Right cardiac atrium (tissue), 5 donors: Measurements from ENCODE around the gene SLC36A3. TPM values are rescaled to one million over a fixed set of nuclear protein-coding genes. Genes with fewer than 3 reads are reported as not detected.
"Not testable (repeated sequence)": the region's sequence is repeated elsewhere in the genome, so short reads cannot be mapped to it uniquely, and the experiment has no call there.

Source experiments
- ATAC-seq, 2 donors: fragments of 200-7000 bp; cut with Tn5 transposase; one replicate each; pipeline versions ENCODE4 v1.8.0 to v1.9.1; 2020; ENCODE audit warnings: moderate library complexity in 2 of 2, mild to moderate bottlenecking in 1 of 2
- DNase-seq, 3 donors: peaks; one replicate each; pipeline ENCODE4 v3.0.0-alpha.2; 2020
- H3K27ac ChIP-seq: one replicate; pipeline ENCODE4 v1.5.1; 2013; ENCODE audit warnings: mild to moderate bottlenecking, low read length, control low read depth, moderate library complexity
- H3K27me3 ChIP-seq: one replicate; pipeline ENCODE4 v1.6.1; 2013; ENCODE audit not compliant: control insufficient read depth, insufficient read depth
- H3K4me1 ChIP-seq: one replicate; pipeline ENCODE4 v1.6.1; 2013; ENCODE audit warnings: low read length; ENCODE audit not compliant: control insufficient read depth, insufficient read depth
- H3K4me3 ChIP-seq: one replicate; pipeline ENCODE4 v1.5.1; 2013; ENCODE audit warnings: low read length, control low read depth
- H3K9me3 ChIP-seq: one replicate; pipeline ENCODE4 v1.6.1; 2013; ENCODE audit warnings: low read length; ENCODE audit not compliant: control insufficient read depth
- WGBS: extraction: QIAGEN DNeasy Blood & Tissue Kit; methylation state at CpG from one replicate; pipeline ENCODE4 v1.1.7; 2013; 5-methylcytosine and 5-hydroxymethylcytosine counted together
- intact Hi-C, 4 donors: fragments of 100-400 bp; cut with DNase I; formaldehyde crosslinking; loops; one replicate each; pipeline versions ENCODE4 v1.11.0 to v1.14.0; 2022 to 2023
- polyA plus RNA-seq: library from polyadenylated mRNA; stranded (reverse); fragments of 200-250 nt; gene quantifications from one replicate; pipeline ENCODE4 v1.2.3, GENCODE V29; 2013
- total RNA-seq, 4 donors: library from RNA; stranded (reverse); fragmentation: NEBNext Ultra II Directional; extraction: Animal tissue kit (Norgen Biotek cat#: 25700); gene quantifications; one replicate each; pipeline ENCODE4 v1.2.1, GENCODE V29; 2021
- donor health status: healthy with polysubstance abuse.
- donor health status: DM: no; HTN: yes; CAD: no.
- donor health status: DM: no; HTN: no; CAD: no.
- donor health status: DM: no; HTN: yes; CAD: no; lungs with severe emphysema.
- donor health status: DM: yes; HTN: yes; CAD: no.

SLC36A3 gene
- total and polyA plus RNA-seq, 5 donors = not detected

DNA sequence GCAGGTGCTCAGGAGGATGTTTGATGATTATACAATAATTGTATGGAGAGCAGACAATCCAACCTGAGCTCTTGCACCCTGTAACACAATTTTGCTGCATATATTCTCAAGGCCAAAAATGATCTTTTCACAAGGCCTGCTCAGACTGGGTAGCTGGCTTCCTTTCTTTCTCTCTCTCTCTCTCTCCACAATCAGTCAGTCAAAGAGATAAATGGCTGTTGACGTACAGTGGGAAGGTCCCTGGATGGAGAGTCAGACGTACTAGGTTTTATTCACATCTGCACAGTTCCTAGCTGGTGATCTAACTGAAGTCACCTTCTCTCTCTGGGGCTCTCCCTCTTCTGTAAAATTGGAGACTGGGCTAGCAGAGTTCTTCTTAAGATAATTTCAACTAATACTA, 24.0 kb upstream of the SLC36A3 start:
- DNase-seq = no peak
- Histone ChIP-seq H3K27me3 (no peaks in the 10 kb centered on the region), H3K9me3 (no peaks in the 10 kb centered on the region), H3K4me3 (no peak overlapping the region), H3K4me1 (no peaks in the 10 kb centered on the region), H3K27ac (no peak overlapping the region)
- intact Hi-C loops = no loop called here
- WGBS = 63% methylated on average over 2 of the region's 2 CpGs
- ATAC-seq = no peak

DNA sequence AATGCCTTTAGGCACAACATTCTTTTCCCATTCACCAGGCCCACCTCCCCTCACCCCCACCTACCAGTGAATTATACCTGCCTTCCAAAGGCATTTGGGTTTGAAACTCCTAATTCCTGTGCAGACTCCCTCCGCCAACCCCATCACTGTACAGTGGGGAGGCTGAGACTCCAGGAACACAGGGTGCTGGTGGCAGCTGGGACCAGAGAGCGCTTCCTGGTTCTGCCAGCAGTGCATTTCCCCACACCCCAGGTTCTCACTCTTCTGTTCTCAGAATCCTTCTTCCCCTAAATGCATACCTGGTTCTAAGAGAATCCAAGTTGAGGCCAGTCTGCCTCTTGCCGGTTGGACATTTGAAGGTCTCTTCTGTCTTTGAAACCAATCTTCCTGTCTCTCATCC, 22.7 kb upstream of the SLC36A3 start:
- intact Hi-C loops = no loop called here
- 96% methylated on average over 3 of the region's 3 CpGs for WGBS
- no peak for DNase-seq
- Histone ChIP-seq H3K9me3 (no peaks in the 10 kb centered on the region), H3K27ac (no peak overlapping the region), H3K4me3 (no peak overlapping the region), H3K4me1 (no peaks in the 10 kb centered on the region), H3K27me3 (no peaks in the 10 kb centered on the region)
- ATAC-seq = no peak

DNA sequence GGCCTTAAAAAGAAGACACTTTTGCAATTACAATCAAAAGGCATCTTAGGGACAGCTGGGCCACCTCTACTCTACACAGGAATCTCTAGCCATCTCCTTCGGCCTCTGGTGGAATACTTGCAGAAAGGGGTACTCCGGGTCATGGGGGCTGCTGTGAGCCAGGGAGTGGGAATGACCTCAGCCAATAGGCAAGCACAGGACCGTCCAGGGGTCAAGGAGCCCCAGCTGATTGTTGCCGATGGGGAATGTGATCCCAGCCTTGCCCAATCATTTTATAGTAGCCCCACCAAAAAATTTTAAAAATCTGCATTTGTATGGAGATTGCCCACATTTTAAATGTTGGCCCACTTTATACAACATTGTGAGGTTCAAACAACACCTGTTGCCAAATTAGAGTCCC, 16.9 kb upstream of the SLC36A3 start:
- intact Hi-C loops = no loop called here
- ATAC-seq (no peak), DNase-seq (no peak)
- no peaks in the 10 kb centered on the region for H3K27me3 ChIP-seq
- H3K9me3 ChIP-seq = no peaks in the 10 kb centered on the region
- no peak overlapping the region for H3K27ac ChIP-seq
- H3K4me1 ChIP-seq = no peaks in the 10 kb centered on the region
- no peak overlapping the region for H3K4me3 ChIP-seq
- WGBS = 88% methylated on average over 4 of the region's 4 CpGs

DNA sequence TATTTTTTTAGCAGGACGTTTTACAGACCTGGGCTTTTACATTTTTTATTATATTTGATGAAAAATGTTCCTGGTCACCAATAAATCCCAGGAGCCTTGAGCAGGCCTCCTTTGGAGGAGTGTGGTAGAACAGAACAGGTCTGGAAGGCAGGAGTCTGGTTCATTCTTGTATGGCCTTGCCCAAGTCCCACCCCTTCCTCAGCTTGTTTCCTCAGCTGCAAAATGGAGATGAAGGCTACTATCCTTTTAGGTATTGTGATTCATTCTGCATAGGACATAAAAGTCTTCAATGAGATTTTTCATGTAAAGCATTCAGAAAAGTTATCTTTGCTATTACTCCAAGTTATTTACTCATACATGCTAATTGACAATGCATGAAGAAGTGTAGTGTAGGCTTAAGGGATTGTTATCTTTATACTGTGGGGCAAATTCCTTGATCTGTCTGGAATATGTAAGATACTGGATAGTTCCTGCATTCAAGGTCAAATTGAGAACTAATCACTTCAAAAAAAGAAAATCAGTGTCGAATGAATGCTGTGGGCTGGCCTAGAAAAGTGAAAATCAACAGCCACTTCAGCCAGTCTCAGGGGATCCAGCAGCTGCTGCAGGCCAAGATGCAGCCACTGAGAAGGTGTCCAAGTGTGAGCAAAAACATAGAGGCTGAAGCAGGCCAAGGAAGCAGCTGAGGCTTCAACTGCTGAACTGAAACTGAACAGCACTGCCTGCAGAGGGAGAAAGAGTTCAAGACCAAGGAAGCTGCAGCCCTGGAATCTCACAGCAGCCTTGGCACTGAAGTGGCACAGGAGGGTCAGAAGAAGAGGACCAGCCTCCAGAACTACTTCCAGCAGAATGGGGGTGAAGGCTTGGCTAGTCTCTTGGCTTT, 15.5 kb upstream of the SLC36A3 start:
- peak; percentile 41 to 78 (median 70) for DNase-seq
- ATAC-seq = peak; percentile 76 to 89
- intact Hi-C loops = loop anchor here in 1 of 4 donors (10.0 kb wide), 1 partner anchor 186 kb away; no protein-coding TSS in a partner anchor
- H3K4me1 ChIP-seq = no peaks in the 10 kb centered on the region
- no peak overlapping the region for H3K27ac ChIP-seq
- no peak overlapping the region for H3K4me3 ChIP-seq
- H3K27me3 ChIP-seq = no peaks in the 10 kb centered on the region
- WGBS = 56% methylated on average over 2 of the region's 2 CpGs
- no peaks in the 10 kb centered on the region for H3K9me3 ChIP-seq

DNA sequence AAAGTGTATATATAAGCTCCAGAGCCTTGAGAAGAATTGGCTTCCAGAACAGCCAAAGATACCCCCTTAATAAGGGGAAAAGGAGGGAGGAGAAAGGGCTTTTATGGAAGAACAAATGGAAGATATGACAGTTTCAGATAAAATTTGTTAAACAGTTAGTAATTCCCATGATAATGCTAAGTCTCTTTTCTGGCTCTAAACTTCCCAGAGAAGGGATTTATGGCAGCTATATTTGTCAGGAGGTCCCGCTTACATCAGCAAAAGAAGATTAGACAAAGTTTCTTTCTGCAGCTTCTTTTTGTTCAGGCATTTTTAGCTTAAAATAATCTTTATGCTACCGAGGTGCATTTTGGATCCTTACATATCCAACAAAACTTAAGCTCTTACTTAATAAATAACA, 14.3 kb upstream of the SLC36A3 start:
- DNase-seq = no peak
- Histone ChIP-seq H3K9me3 (no peaks in the 10 kb centered on the region), H3K27me3 (no peaks in the 10 kb centered on the region), H3K4me3 (no peak overlapping the region), H3K4me1 (no peaks in the 10 kb centered on the region), H3K27ac (no peak overlapping the region)
- ATAC-seq = no peak
- 53% methylated on average over 2 of the region's 2 CpGs for WGBS
- intact Hi-C loops = loop anchor here in 1 of 4 donors (10.0 kb wide), 1 partner anchor 187 kb away; no protein-coding TSS in a partner anchor

DNA sequence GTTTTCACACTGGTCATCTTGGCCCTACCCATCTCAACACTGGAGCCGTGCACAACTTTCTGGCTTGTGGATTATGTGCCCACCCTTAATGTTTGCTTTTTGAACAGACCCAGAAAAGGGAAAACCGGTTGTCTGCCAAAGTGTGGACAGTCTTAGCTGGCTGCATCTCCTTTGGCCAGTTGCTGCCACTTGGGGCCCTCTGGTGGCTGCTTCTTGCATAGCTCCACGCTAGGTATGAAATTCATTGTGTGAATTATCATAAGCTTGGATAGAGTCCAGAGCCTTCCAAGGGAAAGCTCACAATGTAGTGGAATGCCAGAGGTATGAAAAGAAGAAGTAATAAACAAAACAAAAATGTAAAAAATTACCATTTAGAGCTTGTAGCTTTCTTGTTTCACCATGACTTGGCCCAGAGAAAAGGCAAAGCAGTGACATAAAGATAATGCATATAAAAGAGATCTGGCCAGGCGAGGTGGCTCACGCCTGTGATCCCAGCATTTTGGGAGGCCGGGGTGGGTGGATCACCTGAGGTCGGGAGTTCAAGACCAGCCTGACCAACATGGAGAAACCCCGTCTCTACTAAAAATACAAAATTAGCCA, 12.5 kb upstream of the SLC36A3 start:
- 52% methylated on average over 8 of the region's 8 CpGs for WGBS
- Histone ChIP-seq H3K27me3 (no peaks in the 10 kb centered on the region), H3K27ac (no peak overlapping the region), H3K4me1 (no peaks in the 10 kb centered on the region), H3K9me3 (no peaks in the 10 kb centered on the region), H3K4me3 (no peak overlapping the region)
- ATAC-seq (peak; percentile 70 to 86), DNase-seq (peak; percentile 79 to 91 (median 88))
- intact Hi-C loops = loop anchor here in 1 of 4 donors (10.0 kb wide), 1 partner anchor 189 kb away; no protein-coding TSS in a partner anchor

DNA sequence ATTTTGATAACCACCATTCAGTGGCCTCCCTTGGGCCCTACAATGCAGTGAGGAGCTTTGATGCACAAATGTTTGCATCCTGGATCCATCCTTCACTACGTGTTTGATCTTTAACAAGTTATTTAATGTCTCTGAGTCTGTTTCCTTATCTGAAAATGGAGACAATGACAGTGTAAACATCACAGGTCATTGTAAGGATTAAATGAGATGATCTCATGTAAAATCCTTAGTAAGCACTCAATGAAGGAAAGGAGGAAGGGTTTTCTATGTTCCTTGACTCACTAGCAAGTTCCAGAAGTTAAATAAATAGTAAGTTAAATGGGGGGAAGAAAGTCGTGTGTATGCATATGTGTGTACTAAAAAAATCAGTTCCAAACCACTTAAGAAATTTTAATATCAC, 9.8 kb upstream of the SLC36A3 start:
- Histone ChIP-seq H3K27me3 (no peaks in the 10 kb centered on the region), H3K27ac (no peak overlapping the region), H3K4me1 (no peaks in the 10 kb centered on the region), H3K9me3 (no peaks in the 10 kb centered on the region), H3K4me3 (no peak overlapping the region)
- 34% methylated on average over 2 of the region's 2 CpGs for WGBS
- ATAC-seq (no peak), DNase-seq (no peak)
- intact Hi-C loops = loop anchor here in 1 of 4 donors (10.0 kb wide), 1 partner anchor 191 kb away; no protein-coding TSS in a partner anchor

DNA sequence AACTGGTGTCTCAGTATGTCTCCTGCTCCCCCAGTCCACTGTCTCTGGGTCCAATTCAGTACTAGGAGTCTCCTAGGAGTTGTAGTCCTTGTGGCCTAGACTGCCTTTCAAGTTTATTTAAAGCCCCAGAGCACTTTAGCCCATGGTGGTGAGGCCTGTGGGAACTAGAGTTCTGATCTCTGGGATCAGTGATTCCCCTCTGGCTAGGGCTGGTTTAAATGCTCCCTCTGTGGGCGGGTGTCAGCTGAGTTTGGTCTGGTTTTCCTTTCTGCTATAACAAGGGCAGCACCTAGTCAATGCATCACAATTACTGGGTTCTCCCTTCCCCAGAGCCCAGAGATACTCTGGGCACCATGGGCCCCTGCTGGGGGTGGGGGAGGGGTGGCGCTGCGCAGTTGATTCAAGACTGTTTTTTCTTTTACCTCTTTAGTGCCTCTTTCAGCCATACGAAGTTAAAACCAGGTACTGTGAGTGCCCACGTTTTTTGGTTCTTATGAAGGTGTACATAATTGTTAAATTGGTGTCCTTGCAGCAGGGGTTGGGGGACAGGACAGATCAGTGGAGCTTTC, 9.3 kb upstream of the SLC36A3 start:
- Histone ChIP-seq H3K4me3 (no peak overlapping the region), H3K4me1 (no peaks in the 10 kb centered on the region), H3K9me3 (no peaks in the 10 kb centered on the region), H3K27me3 (no peaks in the 10 kb centered on the region), H3K27ac (no peak overlapping the region)
- intact Hi-C loops = loop anchor here in 1 of 4 donors (10.0 kb wide), 1 partner anchor 192 kb away; no protein-coding TSS in a partner anchor
- ATAC-seq (no peak), DNase-seq (no peak)
- 75% methylated on average over 5 of the region's 5 CpGs for WGBS

DNA sequence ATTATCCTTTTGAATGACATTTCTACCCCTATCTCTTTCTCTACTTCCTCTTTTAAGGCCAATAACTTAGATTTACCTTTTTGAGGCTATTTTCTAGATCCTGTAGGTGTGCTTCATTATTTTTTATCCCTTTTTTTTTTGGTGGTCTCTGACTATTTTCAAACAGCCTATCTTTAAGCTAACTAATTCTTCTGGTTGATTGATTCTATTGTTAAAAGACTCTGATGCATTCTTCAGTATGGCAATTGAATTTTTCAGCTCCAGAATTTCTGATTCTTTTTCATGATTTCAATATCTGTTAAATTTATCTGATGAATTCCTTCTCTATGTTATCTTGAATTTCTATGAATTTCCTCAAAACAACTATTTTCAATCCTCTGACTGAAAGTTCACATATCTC, 7.4 kb upstream of the SLC36A3 start:
- Histone ChIP-seq H3K9me3 (no peaks in the 10 kb centered on the region), H3K27me3 (no peaks in the 10 kb centered on the region), H3K27ac (no peak overlapping the region), H3K4me3 (no peak overlapping the region), H3K4me1 (no peaks in the 10 kb centered on the region)
- ATAC-seq (no peak), DNase-seq (no peak)
- intact Hi-C loops = loop anchor here in 1 of 4 donors (10.0 kb wide), 1 partner anchor 194 kb away; no protein-coding TSS in a partner anchor

DNA sequence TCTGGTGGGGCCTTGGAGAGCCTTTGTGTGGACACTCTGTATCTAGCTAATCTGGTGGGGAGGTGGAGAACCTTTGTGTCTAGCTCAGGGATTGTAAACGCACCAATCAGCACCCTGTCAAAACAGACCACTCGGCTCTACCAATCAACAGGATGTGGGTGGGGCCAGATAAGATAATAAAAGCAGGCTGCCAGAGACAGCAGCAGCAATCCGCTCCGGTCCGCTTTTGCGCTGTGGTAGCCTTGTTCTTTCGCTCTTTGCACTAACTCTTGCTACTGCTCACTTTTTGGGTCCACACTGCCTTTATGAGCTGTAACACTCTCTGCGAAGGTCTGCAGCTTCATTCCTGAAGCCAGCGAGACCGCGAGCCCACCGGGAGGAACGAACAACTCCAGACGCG, 6.3 kb upstream of the SLC36A3 start:
- H3K27ac ChIP-seq, DNase-seq, H3K9me3 ChIP-seq, H3K4me3 ChIP-seq, H3K4me1 ChIP-seq, H3K27me3 ChIP-seq, ATAC-seq: not testable (repeated sequence)
- intact Hi-C loops = loop anchor here in 1 of 4 donors (10.0 kb wide), 1 partner anchor 195 kb away; no protein-coding TSS in a partner anchor
- WGBS = 85% methylated on average over 15 of the region's 15 CpGs

DNA sequence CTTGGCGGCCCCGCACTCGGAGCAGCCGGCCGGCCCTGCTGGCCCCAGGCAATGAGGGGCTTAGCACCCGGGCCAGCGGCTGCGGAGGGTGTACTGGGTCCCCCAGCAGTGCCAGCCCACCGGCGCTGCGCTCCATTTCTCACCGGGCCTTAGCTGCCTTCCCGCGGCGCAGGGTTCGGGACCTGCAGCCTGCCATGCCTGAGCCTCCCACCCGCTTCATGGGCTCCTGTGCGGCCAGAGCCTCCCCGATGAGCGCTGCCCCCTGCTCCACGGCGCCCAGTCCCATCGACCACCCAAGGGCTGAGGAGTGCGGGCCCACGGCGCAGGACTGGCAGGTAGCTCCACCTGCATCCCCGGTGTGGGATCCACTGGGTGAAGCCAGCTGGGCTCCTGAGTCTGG, 5.7 kb upstream of the SLC36A3 start:
- H3K4me3 ChIP-seq, intact Hi-C loops, ATAC-seq, H3K9me3 ChIP-seq, H3K27ac ChIP-seq, H3K27me3 ChIP-seq, H3K4me1 ChIP-seq, DNase-seq: not testable (repeated sequence)
- WGBS = over 99% methylated on average over 27 of the region's 27 CpGs
